ENCODE data around the gene CGB2.

DNA sequence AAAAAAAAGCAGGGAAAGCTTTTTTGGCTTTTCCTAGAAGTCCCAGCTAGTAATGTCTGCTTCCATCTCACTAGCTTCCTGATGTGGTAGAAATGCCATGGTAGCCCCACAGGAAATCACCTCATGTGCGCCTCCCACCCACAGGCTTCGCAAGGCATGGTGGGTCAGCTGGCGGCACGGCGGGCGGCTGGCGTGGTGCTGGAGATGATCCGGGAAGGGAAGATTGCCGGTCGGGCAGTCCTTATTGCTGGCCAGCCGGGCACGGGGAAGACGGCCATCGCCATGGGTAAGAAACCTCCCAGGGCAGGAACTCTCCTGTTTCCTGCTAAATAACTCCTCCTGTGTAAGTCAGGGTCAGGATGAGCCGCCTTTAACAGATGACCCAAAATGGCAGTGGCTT lies 27.6 kb upstream of the CGB2 start:
- TF ChIP-seq, protein P1, sequence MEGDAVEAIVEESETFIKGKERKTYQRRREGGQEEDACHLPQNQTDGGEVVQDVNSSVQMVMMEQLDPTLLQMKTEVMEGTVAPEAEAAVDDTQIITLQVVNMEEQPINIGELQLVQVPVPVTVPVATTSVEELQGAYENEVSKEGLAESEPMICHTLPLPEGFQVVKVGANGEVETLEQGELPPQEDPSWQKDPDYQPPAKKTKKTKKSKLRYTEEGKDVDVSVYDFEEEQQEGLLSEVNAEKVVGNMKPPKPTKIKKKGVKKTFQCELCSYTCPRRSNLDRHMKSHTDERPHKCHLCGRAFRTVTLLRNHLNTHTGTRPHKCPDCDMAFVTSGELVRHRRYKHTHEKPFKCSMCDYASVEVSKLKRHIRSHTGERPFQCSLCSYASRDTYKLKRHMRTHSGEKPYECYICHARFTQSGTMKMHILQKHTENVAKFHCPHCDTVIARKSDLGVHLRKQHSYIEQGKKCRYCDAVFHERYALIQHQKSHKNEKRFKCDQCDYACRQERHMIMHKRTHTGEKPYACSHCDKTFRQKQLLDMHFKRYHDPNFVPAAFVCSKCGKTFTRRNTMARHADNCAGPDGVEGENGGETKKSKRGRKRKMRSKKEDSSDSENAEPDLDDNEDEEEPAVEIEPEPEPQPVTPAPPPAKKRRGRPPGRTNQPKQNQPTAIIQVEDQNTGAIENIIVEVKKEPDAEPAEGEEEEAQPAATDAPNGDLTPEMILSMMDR (IDR thresholded peaks at IDR 0.05): no peak
- TF ChIP-seq EZH2 (IDR thresholded peaks at IDR 0.05; ENCODE audit: borderline replicate concordance, insufficient read depth, low read depth, low read length, poor library complexity, severe bottlenecking): no peak

All from B cell (primary cell).